AG09309 (cell line): ENCODE results near the gene HNRNPF.
A peak's percentile ranks its signal among the peaks of the same experiment; 100 is the strongest.

Source experiments
- DNase-seq: peaks from one replicate; pipeline ENCODE4 v3.0.0-alpha.2; 2010; ENCODE audit warnings: low read depth
- H3K4me3 ChIP-seq: 2 replicates; pipeline ENCODE4 v1.5.1; 2011; ENCODE audit warnings: mild to moderate bottlenecking, low read depth, low read length, moderate library complexity; ENCODE audit not compliant: control insufficient read depth
- TF ChIP-seq, protein P1 (sequence below): IDR thresholded peaks from 2 replicates; pipeline ENCODE4 v1.5.1; 2011; ENCODE audit warnings: mild to moderate bottlenecking, low read depth, low read length, inconsistent platforms; ENCODE audit not compliant: insufficient read depth, control insufficient read depth; ENCODE audit errors: missing control alignments

HNRNPF gene

DNA sequence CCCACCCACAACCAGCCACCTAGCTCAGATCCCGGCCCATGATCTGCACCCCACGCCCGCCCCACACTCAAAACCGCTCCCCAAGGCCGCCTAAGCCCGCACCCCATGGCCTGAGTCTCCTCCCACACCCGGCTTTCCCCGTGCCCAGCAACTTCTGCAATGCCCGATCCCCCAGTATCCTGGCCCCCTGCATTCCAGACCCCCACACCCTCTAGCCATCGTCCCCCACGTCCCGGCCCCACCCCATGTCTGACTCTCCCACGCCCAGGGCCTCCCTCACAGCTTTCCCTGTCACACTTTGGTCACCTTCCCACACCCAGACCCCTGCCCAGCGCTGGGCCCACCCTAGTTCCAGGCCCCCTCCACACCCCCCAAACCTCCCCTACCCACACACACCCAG, 57.7 kb downstream of the HNRNPF start:
- no peak overlapping the region for H3K4me3 ChIP-seq
- DNase-seq = no peak
- TF ChIP-seq, protein P1, sequence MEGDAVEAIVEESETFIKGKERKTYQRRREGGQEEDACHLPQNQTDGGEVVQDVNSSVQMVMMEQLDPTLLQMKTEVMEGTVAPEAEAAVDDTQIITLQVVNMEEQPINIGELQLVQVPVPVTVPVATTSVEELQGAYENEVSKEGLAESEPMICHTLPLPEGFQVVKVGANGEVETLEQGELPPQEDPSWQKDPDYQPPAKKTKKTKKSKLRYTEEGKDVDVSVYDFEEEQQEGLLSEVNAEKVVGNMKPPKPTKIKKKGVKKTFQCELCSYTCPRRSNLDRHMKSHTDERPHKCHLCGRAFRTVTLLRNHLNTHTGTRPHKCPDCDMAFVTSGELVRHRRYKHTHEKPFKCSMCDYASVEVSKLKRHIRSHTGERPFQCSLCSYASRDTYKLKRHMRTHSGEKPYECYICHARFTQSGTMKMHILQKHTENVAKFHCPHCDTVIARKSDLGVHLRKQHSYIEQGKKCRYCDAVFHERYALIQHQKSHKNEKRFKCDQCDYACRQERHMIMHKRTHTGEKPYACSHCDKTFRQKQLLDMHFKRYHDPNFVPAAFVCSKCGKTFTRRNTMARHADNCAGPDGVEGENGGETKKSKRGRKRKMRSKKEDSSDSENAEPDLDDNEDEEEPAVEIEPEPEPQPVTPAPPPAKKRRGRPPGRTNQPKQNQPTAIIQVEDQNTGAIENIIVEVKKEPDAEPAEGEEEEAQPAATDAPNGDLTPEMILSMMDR = no peak

DNA sequence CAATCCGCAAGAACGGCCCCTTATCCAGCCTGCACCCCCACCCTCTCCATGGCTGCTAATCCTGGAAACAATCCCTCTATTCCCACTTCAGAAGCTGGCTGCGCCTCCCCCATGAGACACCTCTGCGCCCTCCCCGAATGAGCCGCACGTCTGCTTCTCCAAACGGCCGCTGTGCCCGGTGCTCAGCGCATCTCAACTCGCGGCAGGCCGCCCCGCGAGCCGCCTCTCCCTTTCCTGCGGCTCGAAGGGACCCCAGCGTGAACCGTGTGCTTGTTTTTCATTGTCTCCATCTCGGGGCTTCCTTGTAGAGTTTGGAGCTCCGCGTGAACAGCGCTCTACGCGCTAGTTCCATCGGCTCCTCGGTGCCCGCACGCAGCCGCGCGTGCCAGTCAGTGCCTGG, 58.3 kb downstream of the HNRNPF start:
- no peak overlapping the region for H3K4me3 ChIP-seq
- DNase-seq = no peak
- TF ChIP-seq, protein P1 = no peak

DNA sequence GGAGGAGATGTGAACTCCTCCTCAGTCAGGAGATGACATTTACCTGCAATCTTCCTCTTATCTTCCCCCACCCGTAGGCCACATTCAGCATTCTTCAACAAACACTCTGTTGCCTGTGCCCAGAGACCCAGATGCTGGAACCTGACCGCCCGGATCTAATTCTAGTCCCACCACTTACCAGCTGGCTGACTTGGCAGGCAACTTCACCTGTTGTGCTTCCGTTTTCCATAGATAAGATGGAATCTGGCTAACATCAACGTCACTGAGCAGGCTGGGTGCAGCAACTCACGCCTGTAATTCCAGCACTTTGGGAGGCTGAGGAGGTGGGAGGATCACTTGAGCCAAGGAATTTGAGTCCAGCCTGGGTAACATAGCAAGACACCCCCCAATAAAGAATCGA, 58.8 kb downstream of the HNRNPF start:
- no peak for DNase-seq
- no peak overlapping the region for H3K4me3 ChIP-seq
- TF ChIP-seq, protein P1 = no peak

DNA sequence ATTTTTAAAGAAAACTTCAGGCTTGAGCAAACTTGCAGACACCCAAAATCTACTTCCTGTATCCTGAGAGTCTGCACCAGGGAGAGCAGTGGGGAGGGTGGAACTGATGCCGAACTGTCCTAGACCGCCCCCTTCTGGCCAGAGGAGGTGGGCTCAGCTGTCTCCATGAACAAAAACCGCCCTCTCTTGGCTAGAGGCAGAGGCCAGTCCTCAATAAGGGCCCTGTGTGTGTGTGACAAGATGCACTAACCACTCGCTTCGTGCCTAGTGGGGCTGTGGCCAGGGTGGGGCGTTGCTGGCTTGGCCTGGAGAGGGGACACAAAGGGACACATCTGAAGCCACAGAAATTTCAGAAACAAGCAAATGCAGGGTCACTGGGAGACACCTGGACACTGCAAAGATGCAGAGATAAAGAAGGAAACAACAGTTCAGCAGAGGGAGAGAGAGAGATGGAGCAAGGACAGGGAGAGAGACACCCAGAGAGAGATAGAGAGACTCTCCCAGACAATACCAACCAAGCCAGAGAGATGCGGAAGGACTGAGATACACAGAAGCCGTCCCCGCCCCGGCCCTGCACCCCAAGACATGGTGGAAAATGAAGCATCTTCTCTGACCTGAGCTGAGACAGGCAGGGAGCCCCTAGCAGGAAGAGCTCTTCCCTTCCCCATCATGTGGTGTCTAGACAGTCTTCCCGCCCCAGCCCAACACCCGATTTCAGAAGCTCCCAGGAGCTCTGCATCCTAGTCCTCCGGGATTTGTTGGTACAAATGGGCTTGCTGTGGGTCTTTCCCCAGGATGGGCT, 60.3 kb downstream of the HNRNPF start:
- DNase-seq = peak; percentile 37
- TF ChIP-seq, protein P1 = peak; percentile 97
- H3K4me3 ChIP-seq = no peak overlapping the region

DNA sequence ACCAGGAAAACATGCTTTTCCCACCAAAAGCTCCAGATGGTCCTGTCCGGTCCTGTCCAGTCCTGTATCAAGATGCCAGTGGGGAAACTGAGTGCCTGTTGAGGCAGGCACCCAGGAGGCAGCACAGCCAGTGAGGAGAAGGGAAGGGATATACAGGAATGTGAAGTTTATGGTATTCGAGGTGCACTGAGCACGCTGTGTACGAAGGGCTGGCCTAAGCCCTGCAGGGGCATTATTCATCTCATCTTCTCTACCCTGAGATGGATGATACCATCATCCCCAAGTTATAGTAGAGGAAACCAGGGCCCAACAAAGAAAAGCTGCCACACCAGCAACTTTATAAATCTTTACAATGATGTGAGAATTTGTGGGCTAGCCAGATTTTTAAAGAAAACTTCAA, 61.0 kb downstream of the HNRNPF start:
- TF ChIP-seq, protein P1 = no peak
- DNase-seq = no peak
- no peak overlapping the region for H3K4me3 ChIP-seq

DNA sequence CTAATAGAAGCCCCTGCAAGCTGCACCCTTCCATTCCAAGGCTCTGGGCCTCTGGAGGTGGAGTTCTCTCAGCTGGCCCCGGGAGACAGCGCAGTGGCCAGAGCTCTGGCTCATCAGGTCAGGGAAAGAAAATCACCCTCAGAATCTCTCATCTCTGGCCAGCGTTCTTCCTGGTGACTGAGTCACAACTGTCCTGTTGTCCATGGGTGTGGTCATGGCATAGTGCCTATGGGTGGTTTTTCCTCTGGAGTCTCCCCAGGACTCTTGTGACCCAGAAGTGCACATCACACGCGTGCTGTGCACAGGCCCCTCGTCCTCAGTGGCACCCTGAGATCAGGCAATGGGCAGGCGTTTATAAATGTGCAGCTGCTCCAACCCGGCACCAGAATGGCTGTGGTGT, 64.9 kb downstream of the HNRNPF start:
- TF ChIP-seq, protein P1 = no peak
- H3K4me3 ChIP-seq = no peak overlapping the region
- DNase-seq = no peak
